GM12873 (cell line): ENCODE data around the gene FNDC8.

Experiments used
- TF ChIP-seq, protein P1 (sequence below): IDR thresholded peaks from 2 replicates; pipeline ENCODE4 v1.5.1; 2012; ENCODE audit warnings: low read depth, mild to moderate bottlenecking, moderate library complexity, low read length, control low read depth; ENCODE audit not compliant: insufficient read depth; ENCODE audit errors: missing control alignments

Gene FNDC8

DNA sequence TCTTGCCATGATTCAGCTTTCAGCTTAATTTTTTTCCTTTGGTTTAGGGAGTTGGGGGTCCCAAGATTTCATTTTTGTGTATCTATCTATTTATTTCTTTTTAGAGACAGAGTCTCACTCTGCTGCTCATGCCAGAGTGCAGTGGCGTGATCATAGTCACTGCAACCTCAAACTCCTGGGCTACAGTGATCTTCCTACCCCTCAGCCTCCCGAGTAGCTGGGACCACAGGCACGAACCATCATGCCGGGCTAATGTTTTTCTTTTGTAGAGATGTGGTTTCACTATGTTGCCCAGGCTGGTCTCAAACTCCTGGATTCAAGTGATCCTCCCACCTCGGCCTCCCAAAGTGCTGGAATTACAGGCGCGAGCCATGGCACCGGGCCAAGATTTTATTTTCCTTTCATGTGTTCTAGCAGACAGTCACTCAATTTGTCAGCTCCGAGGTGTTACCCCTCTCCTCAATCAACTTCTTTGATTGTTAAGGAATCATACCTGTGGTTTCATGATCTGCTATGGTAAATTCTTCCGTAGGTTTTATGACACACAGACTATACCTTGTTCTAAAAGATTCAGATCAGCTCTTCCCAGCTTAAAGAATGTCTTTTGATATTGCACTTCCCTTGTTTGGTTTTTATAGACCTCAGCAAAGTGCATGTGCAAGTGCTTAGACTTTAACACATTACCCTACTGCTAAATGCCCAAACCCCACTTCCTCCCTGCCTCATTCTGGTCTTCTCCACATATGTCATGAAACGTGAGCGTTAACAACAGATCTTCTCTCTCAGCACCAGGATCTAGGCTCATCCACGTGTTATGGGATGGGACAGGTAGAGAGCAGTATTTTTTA is 39.2 kb downstream of the FNDC8 start:
- TF ChIP-seq, protein P1, sequence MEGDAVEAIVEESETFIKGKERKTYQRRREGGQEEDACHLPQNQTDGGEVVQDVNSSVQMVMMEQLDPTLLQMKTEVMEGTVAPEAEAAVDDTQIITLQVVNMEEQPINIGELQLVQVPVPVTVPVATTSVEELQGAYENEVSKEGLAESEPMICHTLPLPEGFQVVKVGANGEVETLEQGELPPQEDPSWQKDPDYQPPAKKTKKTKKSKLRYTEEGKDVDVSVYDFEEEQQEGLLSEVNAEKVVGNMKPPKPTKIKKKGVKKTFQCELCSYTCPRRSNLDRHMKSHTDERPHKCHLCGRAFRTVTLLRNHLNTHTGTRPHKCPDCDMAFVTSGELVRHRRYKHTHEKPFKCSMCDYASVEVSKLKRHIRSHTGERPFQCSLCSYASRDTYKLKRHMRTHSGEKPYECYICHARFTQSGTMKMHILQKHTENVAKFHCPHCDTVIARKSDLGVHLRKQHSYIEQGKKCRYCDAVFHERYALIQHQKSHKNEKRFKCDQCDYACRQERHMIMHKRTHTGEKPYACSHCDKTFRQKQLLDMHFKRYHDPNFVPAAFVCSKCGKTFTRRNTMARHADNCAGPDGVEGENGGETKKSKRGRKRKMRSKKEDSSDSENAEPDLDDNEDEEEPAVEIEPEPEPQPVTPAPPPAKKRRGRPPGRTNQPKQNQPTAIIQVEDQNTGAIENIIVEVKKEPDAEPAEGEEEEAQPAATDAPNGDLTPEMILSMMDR: no peak

DNA sequence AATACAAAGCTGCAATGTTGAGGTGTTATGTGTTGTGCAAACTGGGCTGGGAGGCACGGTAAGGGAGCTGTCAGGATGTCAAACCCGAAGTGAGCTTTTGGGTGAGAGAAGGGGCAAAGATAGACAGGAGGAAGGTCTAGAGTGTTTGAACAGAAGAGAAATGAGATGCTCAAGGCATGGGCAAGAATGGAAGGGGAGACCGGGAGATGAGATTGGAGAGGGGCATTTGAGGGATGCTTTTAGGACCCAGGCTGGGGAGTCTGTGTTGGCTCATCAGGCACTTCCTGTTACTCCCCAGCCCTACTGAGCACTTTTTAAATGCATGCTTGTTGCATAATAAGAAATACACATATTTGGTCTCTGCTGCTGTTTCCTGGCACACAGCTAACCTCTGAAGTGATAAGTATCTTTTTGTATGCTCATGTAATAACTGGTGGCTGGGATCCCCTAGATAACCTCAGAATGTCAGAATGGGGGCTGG is 39.9 kb downstream of the FNDC8 start:
- TF ChIP-seq, protein P1: no peak

DNA sequence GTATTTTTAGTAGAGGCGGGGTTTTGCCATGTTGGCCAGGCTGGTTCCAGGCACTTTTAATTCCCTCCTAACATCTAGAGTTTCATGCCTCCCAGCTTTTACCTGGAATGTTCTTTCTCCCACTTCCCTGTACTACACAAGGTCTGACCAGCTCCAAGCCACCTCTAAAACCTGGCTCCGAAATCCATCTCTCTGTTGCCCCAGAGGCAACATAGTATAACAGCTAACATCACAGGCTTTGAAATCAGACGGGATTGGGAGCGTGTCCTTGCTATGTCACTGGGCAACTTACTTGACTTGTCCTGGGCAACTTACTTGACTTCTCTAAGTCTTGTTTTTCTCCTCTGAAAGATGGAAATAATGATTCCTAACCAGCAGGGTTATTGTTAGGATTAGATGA is 41.3 kb downstream of the FNDC8 start:
- TF ChIP-seq, protein P1: no peak

DNA sequence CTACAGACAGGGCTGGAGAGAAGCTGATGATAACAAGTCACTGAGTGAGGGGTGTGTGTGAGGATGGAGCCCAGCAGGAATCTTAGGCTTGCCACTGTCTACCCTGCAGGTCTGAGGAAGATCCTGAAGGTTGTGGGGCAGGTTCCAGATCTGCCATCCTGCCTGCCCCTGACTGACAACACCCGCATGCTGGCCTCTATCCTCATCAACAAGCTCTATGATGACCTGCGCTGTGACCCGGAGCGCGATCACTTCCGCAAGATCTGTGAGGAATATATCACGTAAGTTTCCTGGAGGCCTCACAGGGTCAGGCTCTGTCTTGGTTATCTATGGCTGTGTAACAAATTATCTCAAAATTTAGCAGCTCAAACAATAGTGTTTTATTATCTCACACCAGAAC is 42.5 kb downstream of the FNDC8 start:
- TF ChIP-seq, protein P1: no peak

DNA sequence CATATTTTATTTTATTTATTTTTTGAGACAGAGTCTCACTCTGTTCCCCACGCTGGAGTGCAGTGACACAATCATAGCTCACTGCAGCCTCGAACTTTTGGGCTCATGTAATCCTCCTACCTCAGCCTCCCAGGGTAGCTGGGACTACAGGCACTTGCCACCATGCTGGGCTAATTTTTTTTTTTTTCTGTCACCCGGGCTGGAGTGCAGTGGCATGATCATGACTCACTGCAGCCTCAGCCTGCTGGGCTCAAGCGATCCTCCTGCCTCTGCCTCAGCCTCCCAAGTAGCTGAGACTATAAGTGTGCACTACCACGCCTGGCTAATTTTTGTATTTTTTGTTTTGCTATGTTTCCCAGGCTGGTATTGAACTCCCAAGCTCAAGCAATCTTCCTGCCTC is 43.3 kb downstream of the FNDC8 start:
- TF ChIP-seq, protein P1: no peak

DNA sequence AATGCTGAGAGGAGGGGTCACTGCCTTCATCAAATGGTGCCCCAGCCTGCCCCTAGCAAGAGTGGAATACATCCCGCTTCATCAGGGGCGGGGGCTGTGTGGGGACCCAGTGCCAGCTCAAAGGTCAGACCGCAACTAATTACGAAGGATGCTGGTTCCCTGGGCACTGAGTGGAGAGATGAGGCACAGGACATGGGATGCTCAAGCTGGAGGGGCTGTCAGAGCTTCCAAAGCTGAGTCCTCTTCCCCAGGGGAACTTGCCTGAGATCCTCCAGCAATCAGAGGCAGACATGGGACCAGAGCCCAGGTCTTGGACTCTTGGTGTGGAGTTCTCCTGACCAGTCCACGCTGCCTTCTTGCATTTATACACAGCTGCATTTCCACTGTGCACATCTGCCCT is 45.1 kb downstream of the FNDC8 start:
- TF ChIP-seq, protein P1: no peak

DNA sequence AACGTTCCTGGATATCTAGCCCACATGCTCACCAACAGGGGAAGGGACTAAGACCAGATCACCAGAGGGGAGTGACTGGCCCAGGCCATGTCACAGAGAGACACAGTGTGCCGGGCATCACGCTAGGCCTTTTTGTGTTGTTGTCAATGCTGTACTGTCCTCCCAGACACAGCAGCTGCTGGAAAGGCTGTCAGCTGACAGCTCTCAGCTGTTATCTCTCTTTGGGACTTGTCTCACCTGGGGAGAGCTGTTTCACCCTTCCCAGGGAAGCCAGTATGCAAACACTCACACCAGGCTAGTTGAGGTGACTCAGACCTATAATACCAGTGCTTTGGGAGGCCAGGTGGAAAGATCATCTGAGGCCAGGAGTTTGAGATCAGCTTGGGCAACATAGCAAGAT is 45.6 kb downstream of the FNDC8 start:
- TF ChIP-seq, protein P1: no peak
